ENCODE results near the gene MBP. TPM values are rescaled to one million over a fixed set of nuclear protein-coding genes. Genes with fewer than 3 reads are reported as not detected.

The MBP gene
- total and polyA plus RNA-seq, 2 of the 4 experiments (the other 2 are of a cell fraction), result 0.72 to 0.90 TPM

GRCh38 chr18:76980663-76981395, 151.8 kb downstream of the MBP start:
- H3K56ac ChIP-seq (ENCODE audit: extremely low read depth, insufficient read depth, low read length), result no peak overlapping the region
- no peak for DNase-seq
- no peaks in the 10 kb centered on the region for H3K9me1 ChIP-seq (ENCODE audit: insufficient read depth, low read length)
- ChIA-PET POLR2A (ENCODE audit: unreplicated experiment) (no interaction called here), CTCF (interaction anchor here (1.0 kb wide), 1 partner anchor 178 kb away, joined by 5 read pairs; no protein-coding TSS in a partner anchor)
- no peaks in the 10 kb centered on the region; the same call in 1 of the 2 replicates for H3K27me3 ChIP-seq (ENCODE audit: control insufficient read depth, insufficient read depth, low read length)
- no peak overlapping the region for H3K9ac ChIP-seq (ENCODE audit: low read depth, low read length)
- dilution Hi-C loops (cut with HindIII; ENCODE audit: low sequenced_read_pairs, unreplicated experiment) (no loop called here), in situ Hi-C loops (cut with MboI; ENCODE audit: low sequenced_read_pairs) (loop anchor here (10.0 kb wide), 1 partner anchor 176 kb away; no protein-coding TSS in a partner anchor), intact Hi-C loops (cut with micrococcal nuclease) (no loop called here)
- no peak overlapping the region for H2BK15ac ChIP-seq (ENCODE audit: low read depth, low read length)
- no peaks in the 10 kb centered on the region; the same call in 1 of the 2 replicates for H3K4me1 ChIP-seq (ENCODE audit: control insufficient read depth, insufficient read depth, low read length)
- no peak overlapping the region for H4K5ac ChIP-seq (ENCODE audit: low read depth, low read length)
- no peak overlapping the region for H4K91ac ChIP-seq (ENCODE audit: insufficient read depth, low read depth, low read length)
- H2BK5ac ChIP-seq (ENCODE audit: low read depth, low read length, poor library complexity, severe bottlenecking), result no peak overlapping the region
- no peak overlapping the region for H3K14ac ChIP-seq (replicated peaks; ENCODE audit: low read depth, low read length)
- H3K36me3 ChIP-seq (ENCODE audit: control insufficient read depth, insufficient read depth, low read length), result no peaks in the 10 kb centered on the region; the same call in 1 of the 2 replicates
- no peak overlapping the region for H3K27ac ChIP-seq (ENCODE audit: insufficient read depth, low read length)
- no TSS peak for BruUV-seq (replicated peaks)
- no peaks in the 10 kb centered on the region for H4K20me1 ChIP-seq (ENCODE audit: insufficient read depth, low read length)
- H3K18ac ChIP-seq (ENCODE audit: low read depth, low read length), result no peak overlapping the region
- no peak overlapping the region for H2BK120ac ChIP-seq (ENCODE audit: low read depth, low read length)
- no peaks in the 10 kb centered on the region for H3K9me3 ChIP-seq (ENCODE audit: control insufficient read depth, insufficient read depth, low read length)
- H2AK5ac ChIP-seq (ENCODE audit: low read depth, low read length), result no peak overlapping the region
- H3K79me1 ChIP-seq (ENCODE audit: low read depth in 1 of 2, low read length in 2 of 2), result no peaks in the 10 kb centered on the region
- H2AK9ac ChIP-seq (replicated peaks; ENCODE audit: low read depth, low read length, poor library complexity), result no peak overlapping the region
- H3K4me3 ChIP-seq (ENCODE audit: insufficient read depth, low read depth, low read length), result no peak overlapping the region
- H3K23ac ChIP-seq (ENCODE audit: low read depth, low read length), result no peak overlapping the region
- no peak overlapping the region for H3K4me2 ChIP-seq (ENCODE audit: low read depth, low read length)
- H2AFZ ChIP-seq (replicated peaks; ENCODE audit: low read length, poor library complexity), result no peak overlapping the region
- H2BK20ac ChIP-seq (ENCODE audit: low read depth, low read length), result no peak overlapping the region
- no peak overlapping the region for H3K4ac ChIP-seq (ENCODE audit: low read depth, low read length)
- 65% methylated on average over 14 of the region's 23 CpGs; no CpG with 5 or more reads in 1 of the 2 experiments for WGBS, 2 experiments (ENCODE audit: extremely low coverage in 2 of 2, insufficient read length in 1 of 2)
- ATAC-seq (ENCODE audit: low read depth), result no peak
- no peak overlapping the region for H4K8ac ChIP-seq (ENCODE audit: low read depth in 2 of 2, low read length in 2 of 2)
- TF ChIP-seq SMC3 (IDR thresholded peaks at IDR 0.05; ENCODE audit: low read depth, low read length) (no peak), RFX5 (IDR thresholded peaks at IDR 0.05; ENCODE audit: low read depth, low read length) (no peak), RAD21 (IDR thresholded peaks at IDR 0.05; ENCODE audit: low read length) (no peak), MAFK (IDR thresholded peaks at IDR 0.05; ENCODE audit: low read depth, low read length) (no peak), BHLHE40 (IDR thresholded peaks at IDR 0.05; ENCODE audit: low read depth, low read length) (no peak), MAZ (IDR thresholded peaks at IDR 0.05; ENCODE audit: borderline replicate concordance, low read depth, low read length) (no peak), NFE2L2 (IDR thresholded peaks at IDR 0.05; ENCODE audit: low read depth, low read length) (no peak), CEBPB (IDR thresholded peaks at IDR 0.05; ENCODE audit: low read depth, low read length) (no peak), CTCF (conservative IDR thresholded peaks at IDR 0.05; ENCODE audit: low read depth, low read length) (no peak), CHD1 (IDR thresholded peaks at IDR 0.05; ENCODE audit: low read depth, low read length) (no peak), POLR2A (IDR thresholded peaks at IDR 0.05; ENCODE audit: low read depth, low read length) (no peak), MXI1 (IDR thresholded peaks at IDR 0.05; ENCODE audit: borderline replicate concordance, low read depth, low read length) (no peak), RCOR1 (IDR thresholded peaks at IDR 0.05; ENCODE audit: insufficient replicate concordance, low read length) (no peak), FOS (IDR thresholded peaks at IDR 0.05; ENCODE audit: low read depth, low read length) (no peak), ELK1 (IDR thresholded peaks at IDR 0.05; ENCODE audit: borderline replicate concordance, low read depth, low read length) (no peak)

All from IMR-90 (cell line).